AG04450 (cell line): Measurements from ENCODE around the gene IRF5. TPM values are rescaled to one million over a fixed set of nuclear protein-coding genes. Genes with fewer than 3 reads are reported as not detected.

Experiments used
- CTCF ChIA-PET: fragments of 300-600, 350-600 bp; formaldehyde crosslinking; extraction: SDS; loops from one replicate; lab custom pipeline; 2022; ENCODE audit warnings: antibody characterized with exemption, inconsistent platforms; lab: Charles Lee
- POLR2A ChIA-PET: fragments of 350-600 bp; formaldehyde crosslinking; extraction: SDS; loops from one replicate; lab custom pipeline; 2021; ENCODE audit warnings: antibody characterized with exemption, inconsistent platforms; lab: Yijun Ruan, JAX
- DNase-seq: peaks from one replicate; pipeline ENCODE4 v3.0.0-alpha.2; 2011; ENCODE audit warnings: low read depth, low spot score
- H3K27ac ChIP-seq: one replicate; pipeline ENCODE4 v1.5.1; 2012; ENCODE audit warnings: low read depth, low read length, control low read depth
- H3K27me3 ChIP-seq: one replicate; pipeline ENCODE4 v1.6.0; 2012; ENCODE audit warnings: low read length; ENCODE audit not compliant: control insufficient read depth, insufficient read depth
- H3K4me3 ChIP-seq: 2 replicates; pipeline ENCODE4 v1.5.1; 2011; ENCODE audit warnings: mild to moderate bottlenecking, low read depth, low read length, control low read depth
- H3K9me3 ChIP-seq: 2 replicates; pipeline ENCODE4 v1.5.1; 2012; ENCODE audit warnings: low read length; ENCODE audit not compliant: control insufficient read depth, insufficient read depth
- CTCF ChIP-seq: IDR thresholded peaks from 2 replicates; pipeline ENCODE4 v1.5.1; 2011; ENCODE audit warnings: low read depth, low read length, control low read depth, inconsistent platforms
- polyA plus RNA-seq: library from polyadenylated mRNA; depleted of rRNA; stranded (reverse); fragments of >200 nt; gene quantifications from 2 replicates; pipeline ENCODE4 v1.2.3, GENCODE V29; 2011

Gene IRF5
- polyA plus RNA-seq, 1 experiment = 0.06 TPM

GRCh38 chr7:128890306-128891109, 47.2 kb upstream of the IRF5 start:
- no peak for TF ChIP-seq CTCF
- CTCF ChIA-PET = no interaction called here
- POLR2A ChIA-PET = no interaction called here
- Histone ChIP-seq H3K27me3 (peaks cover 6% of the 10 kb centered on the region), H3K27ac (no peak overlapping the region), H3K9me3 (peaks cover 3% of the 10 kb centered on the region; the same call in 1 of the 2 replicates), H3K4me3 (no peak overlapping the region)
- no peak for DNase-seq

- TF ChIP-seq CTCF = no peak
- Histone ChIP-seq H3K27ac (no peak overlapping the region), H3K9me3 (peaks cover 3% of the 10 kb centered on the region; the same call in 1 of the 2 replicates), H3K27me3 (peaks cover 6% of the 10 kb centered on the region), H3K4me3 (no peak overlapping the region)
- DNase-seq = no peak
- POLR2A ChIA-PET = no interaction called here
- CTCF ChIA-PET = interaction anchor here (1.4 kb wide), 1 partner anchor 8 kb away, joined by 5 read pairs; no protein-coding TSS in a partner anchor
Observed at GRCh38 chr7:128891110-128891941, 46.4 kb upstream of the IRF5 start.

GRCh38 chr7:128891942-128892269, 45.8 kb upstream of the IRF5 start:
- TF ChIP-seq CTCF = no peak
- H3K27ac ChIP-seq = no peak overlapping the region
- peaks cover 3% of the 10 kb centered on the region; the same call in 1 of the 2 replicates for H3K9me3 ChIP-seq
- CTCF ChIA-PET = interaction anchor here (1.4 kb wide), 1 partner anchor 9 kb away, joined by 5 read pairs; no protein-coding TSS in a partner anchor
- POLR2A ChIA-PET = no interaction called here
- H3K27me3 ChIP-seq = peaks cover 6% of the 10 kb centered on the region
- no peak for DNase-seq
- H3K4me3 ChIP-seq = no peak overlapping the region

GRCh38 chr7:128892521-128893250, 45.0 kb upstream of the IRF5 start:
- Histone ChIP-seq H3K27me3 (peaks cover 6% of the 10 kb centered on the region), H3K27ac (no peak overlapping the region), H3K4me3 (no peak overlapping the region), H3K9me3 (peaks cover 3% of the 10 kb centered on the region; the same call in 1 of the 2 replicates)
- no peak for TF ChIP-seq CTCF
- no peak for DNase-seq
- POLR2A ChIA-PET = no interaction called here
- CTCF ChIA-PET = interaction anchor here (1.4 kb wide), 1 partner anchor 9 kb away, joined by 5 read pairs; no protein-coding TSS in a partner anchor
